AG04449 (cell line): ENCODE measurements around the gene C6orf141.
"Not testable (repeated sequence)": the region's sequence is repeated elsewhere in the genome, so short reads cannot be mapped to it uniquely, and the experiment has no call there.

Source experiments
- CTCF ChIA-PET: fragments of 350-600 bp; formaldehyde crosslinking; extraction: SDS; loops from one replicate; lab custom pipeline; 2021; ENCODE audit warnings: antibody characterized with exemption; lab: Yijun Ruan, JAX
- POLR2A ChIA-PET: fragments of 400-600, 350-600 bp; formaldehyde crosslinking; extraction: SDS; loops from one replicate; lab custom pipeline; 2020; ENCODE audit warnings: antibody characterized with exemption, inconsistent platforms; lab: Yijun Ruan, JAX
- DNase-seq: peaks from one replicate; pipeline ENCODE4 v3.0.0-alpha.2; 2010; ENCODE audit warnings: low read depth, low spot score
- H3K4me3 ChIP-seq: 2 replicates; pipeline ENCODE4 v1.5.1; 2011; ENCODE audit warnings: low read depth, mild to moderate bottlenecking, control low read depth, low read length
- TF ChIP-seq, protein P1 (sequence below): IDR thresholded peaks from one replicate; pipeline ENCODE4 v1.5.1; 2011; ENCODE audit warnings: mild to moderate bottlenecking, moderate library complexity, low read length, control low read depth, inconsistent platforms; ENCODE audit not compliant: insufficient read depth; ENCODE audit errors: missing control alignments

The C6orf141 gene

DNA sequence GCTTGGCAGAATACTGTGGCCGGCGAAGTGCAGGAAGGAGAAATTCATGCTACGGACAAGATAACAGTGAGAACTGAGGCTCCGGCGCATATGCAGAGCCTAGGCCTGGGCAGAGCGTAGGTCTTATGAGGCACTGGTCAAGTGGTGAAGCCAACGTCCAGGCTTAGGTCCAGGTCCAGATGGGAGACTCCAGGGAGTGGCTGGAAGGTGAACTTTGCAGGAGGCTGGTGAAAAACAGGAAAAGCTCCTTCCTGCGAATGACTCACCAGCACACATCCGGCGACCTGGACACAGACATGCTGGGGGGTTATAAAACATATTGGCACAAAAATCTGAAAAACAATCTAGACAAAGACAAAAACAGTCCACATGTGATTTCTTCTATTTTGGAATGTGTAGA is 15.4 kb downstream of the C6orf141 start:
- DNase-seq: no peak
- no peak overlapping the region for H3K4me3 ChIP-seq
- POLR2A ChIA-PET: no interaction called here
- TF ChIP-seq, protein P1, sequence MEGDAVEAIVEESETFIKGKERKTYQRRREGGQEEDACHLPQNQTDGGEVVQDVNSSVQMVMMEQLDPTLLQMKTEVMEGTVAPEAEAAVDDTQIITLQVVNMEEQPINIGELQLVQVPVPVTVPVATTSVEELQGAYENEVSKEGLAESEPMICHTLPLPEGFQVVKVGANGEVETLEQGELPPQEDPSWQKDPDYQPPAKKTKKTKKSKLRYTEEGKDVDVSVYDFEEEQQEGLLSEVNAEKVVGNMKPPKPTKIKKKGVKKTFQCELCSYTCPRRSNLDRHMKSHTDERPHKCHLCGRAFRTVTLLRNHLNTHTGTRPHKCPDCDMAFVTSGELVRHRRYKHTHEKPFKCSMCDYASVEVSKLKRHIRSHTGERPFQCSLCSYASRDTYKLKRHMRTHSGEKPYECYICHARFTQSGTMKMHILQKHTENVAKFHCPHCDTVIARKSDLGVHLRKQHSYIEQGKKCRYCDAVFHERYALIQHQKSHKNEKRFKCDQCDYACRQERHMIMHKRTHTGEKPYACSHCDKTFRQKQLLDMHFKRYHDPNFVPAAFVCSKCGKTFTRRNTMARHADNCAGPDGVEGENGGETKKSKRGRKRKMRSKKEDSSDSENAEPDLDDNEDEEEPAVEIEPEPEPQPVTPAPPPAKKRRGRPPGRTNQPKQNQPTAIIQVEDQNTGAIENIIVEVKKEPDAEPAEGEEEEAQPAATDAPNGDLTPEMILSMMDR: no peak
- CTCF ChIA-PET: no interaction called here

DNA sequence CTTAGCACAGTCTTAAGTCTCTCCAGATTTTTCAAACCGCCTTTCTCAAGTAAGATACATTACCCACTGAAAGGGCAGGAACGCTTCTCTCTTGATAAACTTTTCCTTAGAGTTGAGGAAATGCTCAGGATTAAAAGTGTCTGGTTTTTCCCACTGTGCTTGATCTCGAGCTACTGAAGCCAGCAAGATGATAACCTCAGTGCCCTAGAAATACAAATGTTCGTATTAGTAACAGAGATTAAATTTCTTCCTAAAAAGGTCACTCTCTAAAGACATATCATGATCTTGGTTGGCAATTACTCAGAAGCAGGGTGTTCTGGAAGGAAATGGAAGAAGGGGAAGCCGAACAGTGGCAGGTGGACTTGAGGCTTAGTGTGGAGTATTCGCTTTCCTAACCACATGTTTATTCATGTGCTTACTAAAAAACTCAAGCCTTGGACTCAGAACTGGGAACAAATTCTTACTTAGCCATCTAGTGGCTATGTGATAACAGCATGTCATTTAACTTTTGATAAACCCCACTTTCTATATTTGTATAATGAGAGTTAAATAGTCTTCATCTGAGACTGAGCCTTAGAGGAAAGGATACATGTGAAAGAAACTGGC is 20.1 kb downstream of the C6orf141 start:
- ChIA-PET POLR2A (no interaction called here), CTCF (interaction anchor here (1.4 to 1.5 kb wide), 2 partner anchors 35 to 39 kb away, joined by 3 to 5 read pairs; no protein-coding TSS in a partner anchor)
- TF ChIP-seq, protein P1: no peak
- no peak overlapping the region for H3K4me3 ChIP-seq
- DNase-seq: no peak

DNA sequence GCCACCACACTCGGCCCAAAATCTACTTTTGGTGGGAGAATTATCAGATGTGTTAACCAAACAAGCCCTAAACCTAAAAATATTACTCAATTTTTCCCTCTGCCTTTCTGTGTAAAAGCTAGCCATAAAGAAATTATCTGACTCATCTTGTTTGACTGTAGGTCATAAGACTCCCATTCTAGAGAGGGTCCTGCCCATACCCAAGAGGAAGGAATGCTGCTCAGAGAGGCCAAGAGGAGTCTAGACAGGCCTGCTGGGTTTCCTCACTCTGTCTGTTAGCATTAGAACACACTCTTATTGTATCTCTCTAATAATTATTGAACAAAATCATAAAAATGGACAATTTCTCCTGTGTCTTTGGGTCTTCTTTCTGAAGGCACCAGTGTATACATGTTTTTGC is 26.1 kb downstream of the C6orf141 start:
- ChIA-PET POLR2A (no interaction called here), CTCF (no interaction called here)
- TF ChIP-seq, protein P1: no peak
- no peak for DNase-seq
- H3K4me3 ChIP-seq: no peak overlapping the region

DNA sequence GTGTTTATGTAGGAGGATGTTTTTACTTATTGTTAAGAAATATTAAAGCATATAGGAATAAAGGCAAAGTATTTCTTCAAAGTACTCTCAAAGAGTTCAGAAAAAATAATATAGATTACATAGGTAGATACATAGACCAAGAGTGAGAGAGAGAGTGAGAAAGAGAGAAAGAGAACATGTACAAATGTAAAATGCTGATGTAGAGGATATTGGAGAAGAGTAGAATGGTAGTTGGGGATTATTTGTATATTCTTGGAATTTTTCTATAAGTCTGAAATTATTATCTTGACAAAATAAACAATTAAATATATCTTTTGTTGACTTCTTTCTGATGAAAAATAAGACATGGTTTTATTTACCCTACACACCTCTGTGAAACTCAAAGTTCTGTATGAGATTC is 29.2 kb downstream of the C6orf141 start:
- ChIA-PET POLR2A (no interaction called here), CTCF (no interaction called here)
- TF ChIP-seq, protein P1: no peak

DNA sequence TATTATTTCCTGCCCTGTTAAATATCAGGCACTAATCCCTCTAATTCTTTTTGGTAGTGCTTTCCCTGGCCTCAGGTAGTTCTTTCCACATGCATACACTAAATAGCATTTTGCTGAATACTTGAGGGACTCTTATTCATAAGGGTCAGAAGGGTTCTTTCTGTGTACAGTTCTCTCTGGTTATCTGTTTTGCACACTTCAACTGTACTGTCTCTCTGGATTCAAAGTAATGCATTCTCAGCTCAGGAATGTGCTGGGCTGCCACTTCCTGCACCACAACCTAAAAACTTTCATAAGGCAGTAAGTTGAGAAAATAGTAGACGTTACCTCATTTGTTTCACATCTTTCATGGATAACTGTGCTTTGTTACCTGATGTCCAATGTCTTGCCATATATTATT is 32.1 kb downstream of the C6orf141 start:
- H3K4me3 ChIP-seq: no peak overlapping the region
- no peak for DNase-seq
- POLR2A ChIA-PET: no interaction called here
- TF ChIP-seq, protein P1: no peak
- CTCF ChIA-PET: no interaction called here

More for the DNA sequence above, 29.2 kb downstream of the C6orf141 start:
- no peak for DNase-seq
- H3K4me3 ChIP-seq: no peak overlapping the region

DNA sequence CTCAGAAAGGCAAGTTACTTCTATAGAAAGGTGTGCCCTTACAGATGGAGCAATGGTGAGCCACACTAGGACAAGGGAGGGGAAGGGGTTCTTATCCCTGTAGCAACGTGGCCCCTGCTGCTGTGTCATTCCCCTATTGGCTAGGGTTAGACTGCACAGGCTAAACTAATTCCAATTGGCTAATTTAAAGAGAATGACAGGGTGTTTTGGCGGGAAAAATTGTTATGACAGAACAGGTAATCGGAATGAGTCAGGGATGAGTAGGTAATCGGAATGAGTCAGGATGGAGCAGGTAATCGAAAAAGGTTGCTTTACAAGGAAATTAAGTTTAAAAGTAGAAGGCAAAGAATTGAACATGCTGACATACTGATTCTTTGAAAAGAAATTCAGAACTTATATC is 36.8 kb downstream of the C6orf141 start:
- DNase-seq, H3K4me3 ChIP-seq, POLR2A ChIA-PET: not testable (repeated sequence)
- CTCF ChIA-PET: interaction anchor here (0.8 kb wide), 1 partner anchor 22 kb away, joined by 3 read pairs; no protein-coding TSS in a partner anchor
